ENCODE data around the gene AVEN. TPM values are rescaled to one million over a fixed set of nuclear protein-coding genes. Genes with fewer than 3 reads are reported as not detected.

Gene AVEN
- total and polyA plus RNA-seq, 2 of the 13 experiments (the other 11 are each of a cell fraction or from before 2014, with no cell fraction given): 4.4 to 17.5 TPM

DNA sequence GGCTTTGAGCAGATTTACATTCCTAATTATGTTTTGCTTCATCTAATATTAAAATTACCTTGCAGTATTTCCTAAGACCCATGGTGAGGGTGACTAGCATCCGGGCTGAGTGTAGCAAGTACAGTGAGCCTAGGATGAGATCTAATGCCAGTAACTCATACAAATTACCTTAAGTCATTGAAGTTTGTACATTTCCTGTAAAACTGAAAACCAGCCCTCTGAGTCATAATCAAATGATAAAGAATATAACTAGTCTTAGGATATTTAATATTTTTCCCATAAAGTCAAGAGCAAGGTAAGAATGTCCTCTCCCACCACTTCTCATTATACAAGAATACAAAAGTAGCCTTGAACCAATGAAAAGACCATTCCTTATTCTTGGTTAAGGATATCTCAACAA, 125.5 kb downstream of the AVEN start:
- no peaks in the 10 kb centered on the region for H4K20me1 ChIP-seq (ENCODE audit: insufficient read depth, low read length)
- FAIRE-seq (no peak), ATAC-seq (no peak), DNase-seq (ENCODE audit: low spot score) (no peak)
- no peaks in the 10 kb centered on the region for H3K9me3 ChIP-seq (ENCODE audit: low read length)
- H3K27ac ChIP-seq (ENCODE audit: extremely low read length, insufficient read depth, low read length): no peak overlapping the region
- TF ChIP-seq, protein P1, sequence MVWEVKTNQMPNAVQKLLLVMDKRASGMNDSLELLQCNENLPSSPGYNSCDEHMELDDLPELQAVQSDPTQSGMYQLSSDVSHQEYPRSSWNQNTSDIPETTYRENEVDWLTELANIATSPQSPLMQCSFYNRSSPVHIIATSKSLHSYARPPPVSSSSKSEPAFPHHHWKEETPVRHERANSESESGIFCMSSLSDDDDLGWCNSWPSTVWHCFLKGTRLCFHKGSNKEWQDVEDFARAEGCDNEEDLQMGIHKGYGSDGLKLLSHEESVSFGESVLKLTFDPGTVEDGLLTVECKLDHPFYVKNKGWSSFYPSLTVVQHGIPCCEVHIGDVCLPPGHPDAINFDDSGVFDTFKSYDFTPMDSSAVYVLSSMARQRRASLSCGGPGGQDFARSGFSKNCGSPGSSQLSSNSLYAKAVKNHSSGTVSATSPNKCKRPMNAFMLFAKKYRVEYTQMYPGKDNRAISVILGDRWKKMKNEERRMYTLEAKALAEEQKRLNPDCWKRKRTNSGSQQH (CRISPR knock-in tag; IDR thresholded peaks at IDR 0.05; ENCODE audit: low read depth): no peak
- no peak for TF ChIP-seq KDM5A (IDR thresholded peaks at IDR 0.05; ENCODE audit: borderline replicate concordance, low read length)
- TF ChIP-seq, protein P2, sequence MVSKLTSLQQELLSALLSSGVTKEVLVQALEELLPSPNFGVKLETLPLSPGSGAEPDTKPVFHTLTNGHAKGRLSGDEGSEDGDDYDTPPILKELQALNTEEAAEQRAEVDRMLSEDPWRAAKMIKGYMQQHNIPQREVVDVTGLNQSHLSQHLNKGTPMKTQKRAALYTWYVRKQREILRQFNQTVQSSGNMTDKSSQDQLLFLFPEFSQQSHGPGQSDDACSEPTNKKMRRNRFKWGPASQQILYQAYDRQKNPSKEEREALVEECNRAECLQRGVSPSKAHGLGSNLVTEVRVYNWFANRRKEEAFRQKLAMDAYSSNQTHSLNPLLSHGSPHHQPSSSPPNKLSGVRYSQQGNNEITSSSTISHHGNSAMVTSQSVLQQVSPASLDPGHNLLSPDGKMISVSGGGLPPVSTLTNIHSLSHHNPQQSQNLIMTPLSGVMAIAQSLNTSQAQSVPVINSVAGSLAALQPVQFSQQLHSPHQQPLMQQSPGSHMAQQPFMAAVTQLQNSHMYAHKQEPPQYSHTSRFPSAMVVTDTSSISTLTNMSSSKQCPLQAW (CRISPR knock-in tag; IDR thresholded peaks at IDR 0.05): no peak
- TF ChIP-seq ZNF335 (CRISPR knock-in tag; IDR thresholded peaks at IDR 0.05): no peak
- no peak for TF ChIP-seq CBFB (CRISPR knock-in tag; IDR thresholded peaks at IDR 0.05)
- TF ChIP-seq, protein P3, sequence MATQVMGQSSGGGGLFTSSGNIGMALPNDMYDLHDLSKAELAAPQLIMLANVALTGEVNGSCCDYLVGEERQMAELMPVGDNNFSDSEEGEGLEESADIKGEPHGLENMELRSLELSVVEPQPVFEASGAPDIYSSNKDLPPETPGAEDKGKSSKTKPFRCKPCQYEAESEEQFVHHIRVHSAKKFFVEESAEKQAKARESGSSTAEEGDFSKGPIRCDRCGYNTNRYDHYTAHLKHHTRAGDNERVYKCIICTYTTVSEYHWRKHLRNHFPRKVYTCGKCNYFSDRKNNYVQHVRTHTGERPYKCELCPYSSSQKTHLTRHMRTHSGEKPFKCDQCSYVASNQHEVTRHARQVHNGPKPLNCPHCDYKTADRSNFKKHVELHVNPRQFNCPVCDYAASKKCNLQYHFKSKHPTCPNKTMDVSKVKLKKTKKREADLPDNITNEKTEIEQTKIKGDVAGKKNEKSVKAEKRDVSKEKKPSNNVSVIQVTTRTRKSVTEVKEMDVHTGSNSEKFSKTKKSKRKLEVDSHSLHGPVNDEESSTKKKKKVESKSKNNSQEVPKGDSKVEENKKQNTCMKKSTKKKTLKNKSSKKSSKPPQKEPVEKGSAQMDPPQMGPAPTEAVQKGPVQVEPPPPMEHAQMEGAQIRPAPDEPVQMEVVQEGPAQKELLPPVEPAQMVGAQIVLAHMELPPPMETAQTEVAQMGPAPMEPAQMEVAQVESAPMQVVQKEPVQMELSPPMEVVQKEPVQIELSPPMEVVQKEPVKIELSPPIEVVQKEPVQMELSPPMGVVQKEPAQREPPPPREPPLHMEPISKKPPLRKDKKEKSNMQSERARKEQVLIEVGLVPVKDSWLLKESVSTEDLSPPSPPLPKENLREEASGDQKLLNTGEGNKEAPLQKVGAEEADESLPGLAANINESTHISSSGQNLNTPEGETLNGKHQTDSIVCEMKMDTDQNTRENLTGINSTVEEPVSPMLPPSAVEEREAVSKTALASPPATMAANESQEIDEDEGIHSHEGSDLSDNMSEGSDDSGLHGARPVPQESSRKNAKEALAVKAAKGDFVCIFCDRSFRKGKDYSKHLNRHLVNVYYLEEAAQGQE (IDR thresholded peaks at IDR 0.05; ENCODE audit: borderline replicate concordance in 1 of 2, low read depth in 1 of 2, low read length in 2 of 2): no peak
- no peak for TF ChIP-seq ISX (CRISPR knock-in tag; conservative IDR thresholded peaks at IDR 0.05)
- no peak for TF ChIP-seq HNRNPUL1 (IDR thresholded peaks at IDR 0.05; ENCODE audit: low read depth, low read length)
- TF ChIP-seq CBX1 (IDR thresholded peaks at IDR 0.05; ENCODE audit: low read depth): no peak
- no peak for TF ChIP-seq ZNF207 (IDR thresholded peaks at IDR 0.05; ENCODE audit: borderline replicate concordance)
- no peak for TF ChIP-seq ZNF180 (CRISPR knock-in tag; IDR thresholded peaks at IDR 0.05; ENCODE audit: borderline replicate concordance, low read depth)
- TF ChIP-seq NAIF1 (CRISPR knock-in tag; IDR thresholded peaks at IDR 0.05; ENCODE audit: borderline replicate concordance): no peak
- TF ChIP-seq ZC3H13 (CRISPR knock-in tag; IDR thresholded peaks at IDR 0.05): no peak
- TF ChIP-seq MED1 (CRISPR knock-in tag; IDR thresholded peaks at IDR 0.05): no peak
- TF ChIP-seq, protein P4, sequence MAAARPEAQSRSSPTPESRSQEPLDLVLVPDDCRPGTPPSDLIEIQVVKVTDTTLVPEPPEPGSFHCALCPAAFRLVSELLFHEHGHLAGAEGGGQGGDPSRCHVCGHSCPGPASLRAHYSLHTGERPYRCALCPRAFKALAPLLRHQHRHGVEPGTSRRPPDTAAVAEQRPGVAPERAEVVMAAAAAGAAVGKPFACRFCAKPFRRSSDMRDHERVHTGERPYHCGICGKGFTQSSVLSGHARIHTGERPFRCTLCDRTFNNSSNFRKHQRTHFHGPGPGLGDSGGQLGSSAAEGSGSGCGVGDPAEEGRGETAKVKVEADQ (CRISPR knock-in tag; IDR thresholded peaks at IDR 0.05; ENCODE audit: borderline replicate concordance): no peak
- no peak for TF ChIP-seq REL (CRISPR knock-in tag; conservative IDR thresholded peaks at IDR 0.05)
- TF ChIP-seq CENPX (CRISPR knock-in tag; IDR thresholded peaks at IDR 0.05): no peak
- no peak for TF ChIP-seq ERF (CRISPR knock-in tag; IDR thresholded peaks at IDR 0.05)
- H3K4me2 ChIP-seq (ENCODE audit: low read depth, low read length): no peak overlapping the region
- H3K4me3 ChIP-seq (replicated peaks in 1 of 3; ENCODE audit: insufficient read depth in 1 of 3, low read depth in 2 of 3, low read length in 3 of 3): no peak overlapping the region
- in situ Hi-C loops (cut with HindIII; ENCODE audit: extremely low pct_ligation_motif_present, low pct_unique_long_range_greater_than_20kb): no loop called here
- H3K27me3 ChIP-seq (ENCODE audit: control insufficient read depth in 1 of 2, insufficient read depth in 2 of 2, low read length in 2 of 2): no peaks in the 10 kb centered on the region
- peaks cover 7% of the 10 kb centered on the region; the same call in 1 of the 2 replicates for H3K4me1 ChIP-seq (ENCODE audit: insufficient read depth, low read length)
- no peak overlapping the region for H2AFZ ChIP-seq (ENCODE audit: low read length)
- WGBS (ENCODE audit: low lambda C conversion rate): 100% methylated on average over 1 of the region's 1 CpG
- CTCF ChIA-PET (ENCODE audit: low intra/inter-chr PET ratio, low total read pairs): no interaction called here
- no peaks in the 10 kb centered on the region for H3K79me2 ChIP-seq (ENCODE audit: insufficient read depth, low read length)
- POLR2A ChIA-PET: no interaction called here
- H3K36me3 ChIP-seq (replicated peaks in 1 of 2; ENCODE audit: control insufficient read depth in 1 of 2, insufficient read depth in 2 of 2, low read length in 2 of 2): no peaks in the 10 kb centered on the region
- intact Hi-C loops (cut with micrococcal nuclease; ENCODE audit: unreplicated experiment): no loop called here
- no peak overlapping the region for H3K9ac ChIP-seq (ENCODE audit: insufficient read depth, low read depth, low read length)
- no TSS peak for BruUV-seq (replicated peaks)

Measured in HepG2 (cell line).